Ishikawa (cell line): ENCODE data around the gene CACNG4.

Source experiments
- CEBPB ChIP-seq: IDR thresholded peaks from 2 replicates; pipeline ENCODE4 v1.6.1; 2012
- EGR1 ChIP-seq: IDR thresholded peaks from 2 replicates; pipeline ENCODE4 v1.6.1; 2012
- EP300 ChIP-seq: IDR thresholded peaks from 2 replicates; pipeline ENCODE4 v1.6.1; 2012; ENCODE audit warnings: borderline replicate concordance
- NFIC ChIP-seq: IDR thresholded peaks from 2 replicates; pipeline ENCODE4 v1.6.1; 2012
- RAD21 ChIP-seq: IDR thresholded peaks from 2 replicates; pipeline ENCODE4 v1.6.1; 2012; ENCODE audit warnings: low read depth
- TAF1 ChIP-seq: IDR thresholded peaks from 2 replicates; pipeline ENCODE4 v1.6.1; 2012; ENCODE audit warnings: low read depth, mild to moderate bottlenecking
- YY1 ChIP-seq: IDR thresholded peaks from 2 replicates; pipeline ENCODE4 v1.6.1; 2012; ENCODE audit warnings: low read depth
- TF ChIP-seq, protein P1 (sequence below): IDR thresholded peaks from 2 replicates; pipeline ENCODE4 v1.6.1; 2012; ENCODE audit warnings: low read depth, mild to moderate bottlenecking
- TF ChIP-seq, protein P2 (sequence below): IDR thresholded peaks from 2 replicates; pipeline ENCODE4 v1.6.1; 2012
- TF ChIP-seq, protein P3 (sequence below): IDR thresholded peaks from 2 replicates; pipeline ENCODE4 v1.6.1; 2012

DNA sequence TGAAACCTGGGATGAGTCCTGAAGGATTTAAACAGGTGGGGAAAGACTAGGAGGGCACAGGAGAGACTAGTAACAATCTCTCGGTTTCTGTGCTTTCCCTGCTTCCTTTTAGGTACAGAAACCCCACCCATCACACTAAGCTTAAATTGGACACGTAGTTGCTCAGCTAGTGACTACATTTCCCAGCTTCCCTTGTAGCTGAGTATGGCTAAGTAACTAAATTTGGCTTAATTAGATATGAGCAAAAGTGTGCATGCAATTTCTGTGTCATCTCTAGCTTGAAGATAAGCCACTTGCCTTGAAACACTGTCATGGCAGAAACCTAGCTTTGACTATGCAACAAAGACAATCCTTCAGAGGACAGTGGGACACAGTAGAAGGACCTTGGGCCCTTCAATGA is 116.3 kb downstream of the CACNG4 start:
- TF ChIP-seq EP300: no peak
- no peak for TF ChIP-seq NFIC
- TF ChIP-seq EGR1: no peak
- TF ChIP-seq YY1: no peak
- no peak for TF ChIP-seq RAD21
- TF ChIP-seq, protein P1, sequence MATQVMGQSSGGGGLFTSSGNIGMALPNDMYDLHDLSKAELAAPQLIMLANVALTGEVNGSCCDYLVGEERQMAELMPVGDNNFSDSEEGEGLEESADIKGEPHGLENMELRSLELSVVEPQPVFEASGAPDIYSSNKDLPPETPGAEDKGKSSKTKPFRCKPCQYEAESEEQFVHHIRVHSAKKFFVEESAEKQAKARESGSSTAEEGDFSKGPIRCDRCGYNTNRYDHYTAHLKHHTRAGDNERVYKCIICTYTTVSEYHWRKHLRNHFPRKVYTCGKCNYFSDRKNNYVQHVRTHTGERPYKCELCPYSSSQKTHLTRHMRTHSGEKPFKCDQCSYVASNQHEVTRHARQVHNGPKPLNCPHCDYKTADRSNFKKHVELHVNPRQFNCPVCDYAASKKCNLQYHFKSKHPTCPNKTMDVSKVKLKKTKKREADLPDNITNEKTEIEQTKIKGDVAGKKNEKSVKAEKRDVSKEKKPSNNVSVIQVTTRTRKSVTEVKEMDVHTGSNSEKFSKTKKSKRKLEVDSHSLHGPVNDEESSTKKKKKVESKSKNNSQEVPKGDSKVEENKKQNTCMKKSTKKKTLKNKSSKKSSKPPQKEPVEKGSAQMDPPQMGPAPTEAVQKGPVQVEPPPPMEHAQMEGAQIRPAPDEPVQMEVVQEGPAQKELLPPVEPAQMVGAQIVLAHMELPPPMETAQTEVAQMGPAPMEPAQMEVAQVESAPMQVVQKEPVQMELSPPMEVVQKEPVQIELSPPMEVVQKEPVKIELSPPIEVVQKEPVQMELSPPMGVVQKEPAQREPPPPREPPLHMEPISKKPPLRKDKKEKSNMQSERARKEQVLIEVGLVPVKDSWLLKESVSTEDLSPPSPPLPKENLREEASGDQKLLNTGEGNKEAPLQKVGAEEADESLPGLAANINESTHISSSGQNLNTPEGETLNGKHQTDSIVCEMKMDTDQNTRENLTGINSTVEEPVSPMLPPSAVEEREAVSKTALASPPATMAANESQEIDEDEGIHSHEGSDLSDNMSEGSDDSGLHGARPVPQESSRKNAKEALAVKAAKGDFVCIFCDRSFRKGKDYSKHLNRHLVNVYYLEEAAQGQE: no peak
- TF ChIP-seq, protein P2, sequence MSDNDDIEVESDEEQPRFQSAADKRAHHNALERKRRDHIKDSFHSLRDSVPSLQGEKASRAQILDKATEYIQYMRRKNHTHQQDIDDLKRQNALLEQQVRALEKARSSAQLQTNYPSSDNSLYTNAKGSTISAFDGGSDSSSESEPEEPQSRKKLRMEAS: no peak
- TF ChIP-seq CEBPB: no peak
- TF ChIP-seq, protein P3, sequence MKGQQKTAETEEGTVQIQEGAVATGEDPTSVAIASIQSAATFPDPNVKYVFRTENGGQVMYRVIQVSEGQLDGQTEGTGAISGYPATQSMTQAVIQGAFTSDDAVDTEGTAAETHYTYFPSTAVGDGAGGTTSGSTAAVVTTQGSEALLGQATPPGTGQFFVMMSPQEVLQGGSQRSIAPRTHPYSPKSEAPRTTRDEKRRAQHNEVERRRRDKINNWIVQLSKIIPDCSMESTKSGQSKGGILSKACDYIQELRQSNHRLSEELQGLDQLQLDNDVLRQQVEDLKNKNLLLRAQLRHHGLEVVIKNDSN: no peak
- TF ChIP-seq TAF1: no peak
